Stimulated activated CD4-positive, alpha-beta T cell treated with anti-CD3 and anti-CD28 coated beads, Interleukin-1b, Interleukin-23, amount 100 ng/mL, for 4 hours (primary cell): Measurements from ENCODE around the gene LCE3B.

Experiments
- DNase-seq, 2 donors: peaks; one replicate each; pipeline ENCODE4 v3.0.0-alpha.2; 2020; ENCODE audit warnings: low read depth in 2 of 2

The LCE3B gene

DNA sequence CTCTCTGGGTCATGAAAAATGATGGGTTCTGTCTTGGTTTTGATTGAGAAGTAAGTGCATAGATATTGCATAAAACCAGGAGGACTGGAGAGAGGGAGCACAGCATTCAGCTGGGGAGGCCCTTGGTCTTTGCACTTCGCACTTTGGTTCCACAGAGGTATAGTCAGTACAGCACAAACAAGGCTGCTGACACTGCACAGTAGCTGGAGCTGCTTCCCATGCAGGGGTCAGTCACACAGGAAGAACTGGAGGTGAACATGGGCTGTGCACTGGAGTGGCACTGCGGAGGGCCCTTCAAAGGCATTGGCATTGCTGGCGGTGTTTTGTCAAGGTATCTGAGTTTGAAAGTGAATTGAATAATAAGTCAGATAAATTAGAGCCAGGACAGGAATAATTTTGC, 45.0 kb downstream of the LCE3B start:
- no peak for DNase-seq

DNA sequence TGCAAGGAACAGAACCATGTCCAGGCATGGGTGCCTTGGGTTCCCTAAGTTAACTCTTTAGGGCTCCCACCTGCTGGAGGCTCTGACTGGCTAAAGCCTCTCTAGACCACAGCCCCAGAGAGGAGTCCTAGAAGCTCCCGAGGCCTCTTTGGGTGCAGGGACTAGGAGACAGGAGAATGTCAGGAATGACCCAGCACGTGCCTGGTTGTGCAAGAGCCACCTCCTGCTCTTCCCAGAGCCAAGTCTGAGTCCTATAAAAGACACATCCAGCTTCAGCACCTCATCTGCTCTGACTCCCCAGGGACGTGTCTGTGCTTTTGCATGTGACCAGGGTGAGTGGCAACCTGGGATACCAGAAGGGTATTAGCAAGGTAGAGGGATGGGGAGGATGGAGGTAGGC, 49.5 kb downstream of the LCE3B start, which contains the start of gene LCE2D:
Gene LCE2D (plus strand): TSS at position 283 of the 400 bp plus-strand sequence. CDS start 726 bp downstream, outside the sequence.
- DNase-seq = no peak
